ENCODE measurements around the gene PDK1. TPM values are rescaled to one million over a fixed set of nuclear protein-coding genes. Genes with fewer than 3 reads are reported as not detected.

Gene PDK1
- total RNA-seq, 1 donor from 2014 or later, result 5.3 TPM

- DNase-seq, result no peak
Observed at GRCh38 chr2:172642301-172643020, 86.6 kb downstream of the PDK1 start.

- peak; percentile 21 for DNase-seq
Observed at GRCh38 chr2:172643142-172643541, 87.3 kb downstream of the PDK1 start.

GRCh38 chr2:172647439-172647838 is 91.5 kb downstream of the PDK1 start:
- no peak for DNase-seq

- no peak for DNase-seq
Observed at GRCh38 chr2:172655091-172655837, 99.4 kb downstream of the PDK1 start.

- DNase-seq, result no peak
Observed at GRCh38 chr2:172655838-172656573, 100.1 kb downstream of the PDK1 start.

Other genes with a start within 250 kb of the PDK1 start
- gene ITGA6, start 128.5 kb upstream of the PDK1 start, total RNA-seq, result 338 and 347 TPM in 2 replicates
- gene RAPGEF4, start 179.8 kb downstream of the PDK1 start, total RNA-seq, result 30.5 TPM in 2 replicates

All from dermis blood vessel endothelial cell (primary cell).